Measurements from ENCODE around the gene SYTL3. TPM values are rescaled to one million over a fixed set of nuclear protein-coding genes. Genes with fewer than 3 reads are reported as not detected.

The SYTL3 gene
- total and polyA plus RNA-seq, 10 of the 15 experiments (the other 5 are each of a cell fraction or from before 2014, with no cell fraction given) = 3.3 to 12.1 (median 6.9) TPM

- H3K79me2 ChIP-seq (ENCODE audit: control insufficient read depth, insufficient read depth, low read length) = no peaks in the 10 kb centered on the region
- no peaks in the 10 kb centered on the region for H3K36me3 ChIP-seq (ENCODE audit: control insufficient read depth in 2 of 2, insufficient read depth in 2 of 2, low read length in 1 of 2)
- H3K4me3 ChIP-seq = no peak overlapping the region
- no peaks in the 10 kb centered on the region for H3K27me3 ChIP-seq (replicated peaks in 1 of 2; ENCODE audit: control insufficient read depth in 2 of 2, insufficient read depth in 2 of 2, low read length in 1 of 2)
- H3K4me2 ChIP-seq (ENCODE audit: control insufficient read depth, insufficient read depth) = no peak overlapping the region
- no peak overlapping the region for H2AFZ ChIP-seq (ENCODE audit: control insufficient read depth, low read depth, low read length)
- ATAC-seq = no peak
- WGBS (ENCODE audit: insufficient coverage, insufficient replicate concordance, low lambda C conversion rate, missing lambda C conversion rate) = 71% methylated on average over 6 of the region's 6 CpGs
- no peak for DNase-seq (ENCODE audit: low read depth, low spot score)
- CTCF ChIA-PET = interaction anchor here (0.7 to 3.2 kb wide), 15 partner anchors 9 to 428 kb away, joined by 3 to 32 read pairs (median 4); partner anchors contain the start of gene TAGAP
- no peak overlapping the region for H3K27ac ChIP-seq (ENCODE audit: control insufficient read depth, insufficient read depth)
- POLR2A ChIA-PET = interaction anchor here (0.6 to 1.7 kb wide), 3 partner anchors 86 to 229 kb away, joined by 3 to 5 read pairs (median 4); no protein-coding TSS in a partner anchor
- intact Hi-C loops (cut with micrococcal nuclease; ENCODE audit: unreplicated experiment) (loop anchor here (5.0 kb wide), 1 partner anchor 71 kb away; no protein-coding TSS in a partner anchor), in situ Hi-C loops (cut with MboI) (loop anchor here (5.0 to 10.0 kb wide), 3 partner anchors 81 to 428 kb away; no protein-coding TSS in a partner anchor)
- H3K9ac ChIP-seq (ENCODE audit: control insufficient read depth, insufficient read depth, low read length) = no peak overlapping the region
- RAD21 ChIA-PET (ENCODE audit: unreplicated experiment) = interaction anchor here (0.6 to 2.6 kb wide), 7 partner anchors 41 to 267 kb away, joined by 3 to 23 read pairs (median 3); no protein-coding TSS in a partner anchor
- no peaks in the 10 kb centered on the region for H3K9me3 ChIP-seq (replicated peaks; ENCODE audit: control insufficient read depth, insufficient read depth, low read length)
- H3K4me1 ChIP-seq (ENCODE audit: control insufficient read depth, insufficient read depth, low read length) = peaks cover 9% of the 10 kb centered on the region
- BruUV-seq (replicated peaks) = no TSS peak
- SMC1A ChIA-PET (ENCODE audit: uncharacterized antibody, unreplicated experiment) = interaction anchor here (0.7 to 6.3 kb wide), 14 partner anchors 10 to 397 kb away, joined by 3 to 68 read pairs (median 5); partner anchors contain the start of gene RSPH3
- no peak for FAIRE-seq
- H4K20me1 ChIP-seq (ENCODE audit: control insufficient read depth, insufficient read depth) = no peaks in the 10 kb centered on the region
- TF ChIP-seq ZNF207 (IDR thresholded peaks at IDR 0.05; ENCODE audit: borderline replicate concordance) = no peak
- no peak for TF ChIP-seq HDGF (IDR thresholded peaks at IDR 0.05)
- no peak for TF ChIP-seq GATAD2B (conservative IDR thresholded peaks at IDR 0.05; ENCODE audit: low read depth)
- no peak for TF ChIP-seq BCL3 (IDR thresholded peaks at IDR 0.05; ENCODE audit: borderline replicate concordance, insufficient read depth, low read depth, low read length, poor library complexity, severe bottlenecking)
- no peak for TF ChIP-seq HSF1 (IDR thresholded peaks at IDR 0.05; ENCODE audit: low read depth, low read length)
- no peak for TF ChIP-seq NFIC (IDR thresholded peaks at IDR 0.05; ENCODE audit: low read depth, low read length)
- TF ChIP-seq FOS (IDR thresholded peaks at IDR 0.05; ENCODE audit: borderline replicate concordance, extremely low read depth, insufficient read length) = no peak
- no peak for TF ChIP-seq POLR2AphosphoS5 (IDR thresholded peaks at IDR 0.05; ENCODE audit: low read length)
- no peak for TF ChIP-seq DPF2 (IDR thresholded peaks at IDR 0.05)
- no peak for TF ChIP-seq EGR1 (IDR thresholded peaks at IDR 0.05; ENCODE audit: borderline replicate concordance in 1 of 2, low read depth in 2 of 2, low read length in 2 of 2)
- TF ChIP-seq SREBF1 (IDR thresholded peaks at IDR 0.05; ENCODE audit: low read length) = no peak
- TF ChIP-seq RCOR1 (conservative IDR thresholded peaks at IDR 0.05; ENCODE audit: low read depth, low read length) = no peak
- no peak for TF ChIP-seq MLLT1 (IDR thresholded peaks at IDR 0.05)
- TF ChIP-seq WRNIP1 (IDR thresholded peaks at IDR 0.05; ENCODE audit: borderline replicate concordance, low read depth, low read length) = no peak
Measured at GRCh38 chr6:158706369-158706982, 56.6 kb downstream of the SYTL3 start.

Data from GM12878 (cell line).